RWPE2 (cell line): Measurements from ENCODE around the gene DYNC2H1.

ENCODE experiments used
- ATAC-seq: fragments of 200-7000 bp; cut with Tn5 transposase; 3 replicates; pipeline ENCODE4 v1.9.1; 2021; ENCODE audit warnings: low read depth
- DNase-seq: peaks from one replicate; pipeline ENCODE4 v3.0.0-alpha.2; 2020; ENCODE audit warnings: low spot score
- H3K27ac ChIP-seq: fragments of 450-650 bp; 2 replicates; pipeline ENCODE4 v1.5.1; 2017; ENCODE audit warnings: mild to moderate bottlenecking; ENCODE audit not compliant: poor library complexity, severe bottlenecking
- H3K27me3 ChIP-seq: fragments of 250-450 bp; sonication (Bioruptor Pico); 2 replicates; pipeline ENCODE4 v1.5.1; 2021; ENCODE audit warnings: mild to moderate bottlenecking, moderate library complexity; ENCODE audit not compliant: insufficient read depth, poor library complexity, severe bottlenecking
- H3K36me3 ChIP-seq: fragments of 250-450 bp; sonication (Bioruptor Pico); 2 replicates; pipeline ENCODE4 v1.5.1; 2020; ENCODE audit warnings: low read depth, mild to moderate bottlenecking, moderate library complexity
- H3K4me1 ChIP-seq: fragments of 250-450 bp; sonication (Bioruptor Pico); 2 replicates; pipeline ENCODE4 v1.5.1; 2021; ENCODE audit warnings: mild to moderate bottlenecking, moderate library complexity; ENCODE audit not compliant: insufficient read depth, poor library complexity, severe bottlenecking
- H3K4me3 ChIP-seq: fragments of 250-450 bp; sonication (Bioruptor Pico); 2 replicates; pipeline ENCODE4 v1.5.1; 2021; ENCODE audit warnings: mild to moderate bottlenecking, moderate library complexity; ENCODE audit not compliant: severe bottlenecking
- H3K9me3 ChIP-seq: fragments of 250-450 bp; sonication (Bioruptor Pico); 2 replicates; pipeline ENCODE4 v1.5.1; 2021; ENCODE audit warnings: mild to moderate bottlenecking, moderate library complexity; ENCODE audit not compliant: severe bottlenecking
- TF ChIP-seq, protein P1 (sequence below): fragments of 450-650 bp; IDR thresholded peaks from one replicate; pipeline ENCODE4 v1.5.1; 2017; ENCODE audit warnings: mild to moderate bottlenecking, moderate library complexity; ENCODE audit not compliant: poor library complexity, severe bottlenecking

DYNC2H1 gene

DNA sequence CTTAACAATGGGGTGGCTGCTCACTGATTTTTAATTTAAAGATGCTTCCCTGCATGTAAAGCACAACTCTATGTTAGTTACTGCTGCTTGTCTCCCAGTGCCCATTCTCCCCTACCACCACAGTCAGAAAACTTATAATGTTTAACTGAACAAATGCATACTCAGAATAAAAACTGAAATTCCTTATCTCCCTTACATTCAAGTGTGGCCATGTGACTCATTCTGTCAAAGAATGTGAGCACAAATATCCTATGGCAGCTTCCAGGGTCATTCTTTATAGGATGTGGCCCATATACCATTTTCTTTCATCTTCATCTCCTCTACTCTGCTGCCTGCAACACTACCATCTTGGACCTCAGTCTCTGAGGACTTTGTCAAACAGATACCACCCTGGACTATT lies 374.8 kb downstream of the DYNC2H1 start:
- no peak for ATAC-seq
- Histone ChIP-seq H3K27ac (no peak overlapping the region), H3K4me1 (no peaks in the 10 kb centered on the region), H3K36me3 (no peaks in the 10 kb centered on the region), H3K9me3 (no peaks in the 10 kb centered on the region), H3K27me3 (no peaks in the 10 kb centered on the region), H3K4me3 (no peak overlapping the region)
- TF ChIP-seq, protein P1, sequence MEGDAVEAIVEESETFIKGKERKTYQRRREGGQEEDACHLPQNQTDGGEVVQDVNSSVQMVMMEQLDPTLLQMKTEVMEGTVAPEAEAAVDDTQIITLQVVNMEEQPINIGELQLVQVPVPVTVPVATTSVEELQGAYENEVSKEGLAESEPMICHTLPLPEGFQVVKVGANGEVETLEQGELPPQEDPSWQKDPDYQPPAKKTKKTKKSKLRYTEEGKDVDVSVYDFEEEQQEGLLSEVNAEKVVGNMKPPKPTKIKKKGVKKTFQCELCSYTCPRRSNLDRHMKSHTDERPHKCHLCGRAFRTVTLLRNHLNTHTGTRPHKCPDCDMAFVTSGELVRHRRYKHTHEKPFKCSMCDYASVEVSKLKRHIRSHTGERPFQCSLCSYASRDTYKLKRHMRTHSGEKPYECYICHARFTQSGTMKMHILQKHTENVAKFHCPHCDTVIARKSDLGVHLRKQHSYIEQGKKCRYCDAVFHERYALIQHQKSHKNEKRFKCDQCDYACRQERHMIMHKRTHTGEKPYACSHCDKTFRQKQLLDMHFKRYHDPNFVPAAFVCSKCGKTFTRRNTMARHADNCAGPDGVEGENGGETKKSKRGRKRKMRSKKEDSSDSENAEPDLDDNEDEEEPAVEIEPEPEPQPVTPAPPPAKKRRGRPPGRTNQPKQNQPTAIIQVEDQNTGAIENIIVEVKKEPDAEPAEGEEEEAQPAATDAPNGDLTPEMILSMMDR: no peak
- DNase-seq: no peak

- Histone ChIP-seq H3K4me1 (no peaks in the 10 kb centered on the region), H3K27ac (no peak overlapping the region), H3K9me3 (no peaks in the 10 kb centered on the region), H3K36me3 (no peaks in the 10 kb centered on the region), H3K27me3 (no peaks in the 10 kb centered on the region), H3K4me3 (no peak overlapping the region)
- TF ChIP-seq, protein P1: no peak
- DNase-seq: no peak
- ATAC-seq: no peak
Observed at GRCh38 chr11:103484545-103484944, 375.3 kb downstream of the DYNC2H1 start.

DNA sequence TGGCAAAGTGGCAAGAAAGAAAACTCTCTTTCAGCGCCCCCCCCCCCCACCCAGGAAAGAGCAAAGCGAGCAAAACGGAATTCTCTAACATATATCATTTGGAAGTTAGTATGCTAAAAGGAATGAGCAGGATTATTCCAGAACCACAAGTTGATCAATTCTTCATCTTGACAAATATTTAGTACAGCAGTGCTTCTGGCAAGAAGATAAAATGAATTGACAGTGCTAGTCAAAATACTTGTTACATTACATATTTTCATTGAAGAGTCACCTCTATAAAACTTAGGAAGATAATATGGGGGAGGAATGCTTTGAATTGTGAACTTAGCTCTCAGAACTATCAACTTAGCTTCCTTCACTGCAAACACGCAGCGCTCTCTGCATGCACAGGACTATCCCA lies 377.4 kb downstream of the DYNC2H1 start:
- Histone ChIP-seq H3K27ac (no peak overlapping the region), H3K4me3 (no peak overlapping the region), H3K9me3 (no peaks in the 10 kb centered on the region), H3K4me1 (no peaks in the 10 kb centered on the region), H3K36me3 (no peaks in the 10 kb centered on the region), H3K27me3 (no peaks in the 10 kb centered on the region)
- DNase-seq (no peak), ATAC-seq (0 out of 3 replicates have a peak, but pooled peaks have one; percentile 25)
- TF ChIP-seq, protein P1: no peak

DNA sequence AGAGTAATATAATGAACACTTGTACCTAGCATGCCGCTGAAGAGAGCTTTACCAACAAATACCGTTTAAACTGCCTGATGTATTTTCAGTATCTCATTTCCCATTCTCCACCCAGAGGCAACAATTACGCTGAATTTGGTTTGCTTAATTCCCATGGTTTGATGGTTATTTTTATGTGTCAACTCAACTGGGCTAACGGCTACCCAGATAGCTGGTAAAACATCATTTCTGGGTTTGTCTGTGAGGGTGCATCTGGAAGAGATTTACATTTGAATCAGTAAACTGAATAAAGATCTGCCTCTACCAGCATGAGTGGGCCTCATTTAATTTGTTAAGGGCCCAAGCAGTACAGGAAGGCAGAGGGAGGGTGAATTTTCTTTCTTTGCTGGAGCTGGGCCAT lies 377.9 kb downstream of the DYNC2H1 start:
- Histone ChIP-seq H3K4me1 (no peaks in the 10 kb centered on the region), H3K4me3 (no peak overlapping the region), H3K9me3 (no peaks in the 10 kb centered on the region), H3K36me3 (no peaks in the 10 kb centered on the region), H3K27ac (no peak overlapping the region), H3K27me3 (no peaks in the 10 kb centered on the region)
- TF ChIP-seq, protein P1: no peak
- ATAC-seq (no peak), DNase-seq (no peak)

DNA sequence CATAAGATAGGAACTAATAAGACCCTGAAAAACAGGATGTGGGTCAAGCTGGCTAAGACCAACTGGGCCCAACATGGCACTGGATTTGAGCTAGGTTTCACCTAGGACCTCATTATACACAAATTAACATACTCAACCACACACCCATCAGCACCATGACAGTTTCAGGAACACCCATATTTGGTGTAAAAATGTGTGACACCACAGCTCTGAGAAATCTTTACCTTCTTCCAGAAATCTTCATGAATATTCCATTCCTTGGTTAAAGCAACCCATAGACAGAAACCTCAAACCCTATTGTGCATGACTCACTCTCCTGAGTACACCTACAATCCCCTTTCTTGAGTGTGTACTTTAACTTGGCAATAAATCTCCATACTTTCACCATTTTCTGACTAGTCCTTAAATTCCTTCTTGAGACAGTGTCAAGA lies 378.8 kb downstream of the DYNC2H1 start:
- H3K27me3 ChIP-seq: no peaks in the 10 kb centered on the region
- no peak for DNase-seq
- peak; percentile 52; the same call in 2 of the 3 replicates for ATAC-seq
- no peaks in the 10 kb centered on the region for H3K4me1 ChIP-seq
- no peak overlapping the region for H3K27ac ChIP-seq
- H3K4me3 ChIP-seq: no peak overlapping the region
- H3K36me3 ChIP-seq: no peaks in the 10 kb centered on the region
- TF ChIP-seq, protein P1: no peak
- no peaks in the 10 kb centered on the region for H3K9me3 ChIP-seq
